Trophoblast cell (in vitro differentiated cells and primary cell): ENCODE results near the gene CACNA1C.

Source experiments
- DNase-seq, 2 donors: peaks; one replicate each; pipeline ENCODE4 v3.0.0-alpha.2; 2016
- H2AFZ ChIP-seq: 2 replicates; pipeline ENCODE4 v1.6.1; 2013; ENCODE audit warnings: low read length, moderate library complexity, mild to moderate bottlenecking; ENCODE audit not compliant: insufficient read depth, poor library complexity
- H2AK5ac ChIP-seq: 2 replicates; pipeline ENCODE4 v1.6.1; 2013; ENCODE audit warnings: mild to moderate bottlenecking, low read length
- H2BK120ac ChIP-seq: 2 replicates; pipeline ENCODE4 v1.6.1; 2013; ENCODE audit warnings: low read length, mild to moderate bottlenecking, moderate library complexity; ENCODE audit not compliant: insufficient read depth, poor library complexity
- H2BK12ac ChIP-seq: 2 replicates; pipeline ENCODE4 v1.6.1; 2013; ENCODE audit warnings: mild to moderate bottlenecking, low read length, moderate library complexity
- H2BK5ac ChIP-seq: 2 replicates; pipeline ENCODE4 v1.6.1; 2013; ENCODE audit warnings: low read length, low read depth, moderate library complexity, mild to moderate bottlenecking; ENCODE audit not compliant: poor library complexity
- H3K14ac ChIP-seq: 2 replicates; pipeline ENCODE4 v1.6.1; 2013; ENCODE audit warnings: mild to moderate bottlenecking, low read length
- H3K18ac ChIP-seq: 2 replicates; pipeline ENCODE4 v1.6.1; 2013; ENCODE audit warnings: mild to moderate bottlenecking, low read length
- H3K23ac ChIP-seq: 2 replicates; pipeline ENCODE4 v1.6.1; 2013; ENCODE audit warnings: low read length
- H3K27ac ChIP-seq: 2 replicates; pipeline ENCODE4 v1.5.1; 2013; ENCODE audit warnings: low read depth, mild to moderate bottlenecking, inconsistent platforms, low read length, moderate library complexity
- H3K27me3 ChIP-seq: 2 replicates; pipeline ENCODE4 v1.6.1; 2013; ENCODE audit warnings: inconsistent platforms, mild to moderate bottlenecking, low read length, moderate library complexity; ENCODE audit not compliant: insufficient read depth
- H3K36me3 ChIP-seq, 2 experiments: 1 replicate in 1 of 2; 2 replicates in 1 of 2; pipeline ENCODE4 v1.6.1; 2013; ENCODE audit warnings: low read length in 2 of 2, mild to moderate bottlenecking in 2 of 2, moderate library complexity in 1 of 2; ENCODE audit not compliant: insufficient read depth in 2 of 2, control insufficient read depth in 1 of 2
- H3K4ac ChIP-seq: 2 replicates; pipeline ENCODE4 v1.6.1; 2013; ENCODE audit warnings: low read depth, mild to moderate bottlenecking, low read length, moderate library complexity
- H3K4me1 ChIP-seq, 2 experiments: 1 replicate in 1 of 2; 2 replicates in 1 of 2; pipeline ENCODE4 v1.6.1; 2013; ENCODE audit warnings: low read length in 2 of 2, mild to moderate bottlenecking in 2 of 2, moderate library complexity in 1 of 2; ENCODE audit not compliant: insufficient read depth in 2 of 2, control insufficient read depth in 1 of 2
- H3K4me2 ChIP-seq: 2 replicates; pipeline ENCODE4 v1.6.1; 2013; ENCODE audit warnings: inconsistent platforms, mild to moderate bottlenecking, low read length, moderate library complexity
- H3K4me3 ChIP-seq: 2 replicates; pipeline ENCODE4 v1.5.1; 2013; ENCODE audit warnings: mild to moderate bottlenecking, low read depth, low read length, inconsistent platforms
- H3K79me1 ChIP-seq: one replicate; pipeline ENCODE4 v1.6.1; 2013; ENCODE audit warnings: low read length
- H3K79me2 ChIP-seq: 2 replicates; pipeline ENCODE4 v1.6.1; 2013; ENCODE audit warnings: low read length, mild to moderate bottlenecking; ENCODE audit not compliant: control insufficient read depth, insufficient read depth, poor library complexity
- H3K9ac ChIP-seq: 2 replicates; pipeline ENCODE4 v1.6.1; 2013; ENCODE audit warnings: mild to moderate bottlenecking, low read length
- H3K9me3 ChIP-seq: 2 replicates; pipeline ENCODE4 v1.6.1; 2013; ENCODE audit warnings: low read depth, mild to moderate bottlenecking, control low read depth, inconsistent platforms, low read length; ENCODE audit not compliant: insufficient read depth
- H4K12ac ChIP-seq: 2 replicates; pipeline ENCODE4 v1.6.1; 2013; ENCODE audit warnings: low read depth, mild to moderate bottlenecking, low read length, moderate library complexity
- H4K8ac ChIP-seq: 2 replicates; pipeline ENCODE4 v1.6.1; 2013; ENCODE audit warnings: low read depth, mild to moderate bottlenecking, low read length, moderate library complexity
- H4K91ac ChIP-seq: one replicate; pipeline ENCODE4 v1.6.1; 2013; ENCODE audit warnings: low read depth, mild to moderate bottlenecking, low read length, moderate library complexity
- WGBS: extraction: QIAGEN DNeasy Blood & Tissue Kit; methylation state at CpG from one replicate; pipeline ENCODE4 v1.1.7; 2013; ENCODE audit warnings: missing lambda C conversion rate; ENCODE audit not compliant: insufficient read length, insufficient coverage; ENCODE audit errors: extremely low coverage; 5-methylcytosine and 5-hydroxymethylcytosine counted together

Gene CACNA1C

GRCh38 chr12:2347844-2348481 is 295.2 kb downstream of the CACNA1C start:
- H4K12ac ChIP-seq = no peak overlapping the region
- H4K8ac ChIP-seq = no peak overlapping the region
- H2AFZ ChIP-seq = no peak overlapping the region
- H2BK120ac ChIP-seq = no peak overlapping the region
- peak overlapping the region; percentile 40 for H4K91ac ChIP-seq
- H3K79me2 ChIP-seq = peaks cover 2% of the 10 kb centered on the region
- no peak overlapping the region for H3K4ac ChIP-seq
- H3K79me1 ChIP-seq = peaks cover 6% of the 10 kb centered on the region
- H2AK5ac ChIP-seq = peak overlapping the region; percentile 24
- H3K9ac ChIP-seq = no peak overlapping the region
- no peak overlapping the region for H2BK5ac ChIP-seq
- H3K18ac ChIP-seq = peak overlapping the region; percentile 34
- H3K36me3 ChIP-seq = no peaks in the 10 kb centered on the region
- no peak overlapping the region for H3K4me2 ChIP-seq
- H3K4me1 ChIP-seq = peaks cover 22 to 26% of the 10 kb centered on the region in 2 experiments
- no peaks in the 10 kb centered on the region for H3K27me3 ChIP-seq
- H3K14ac ChIP-seq = peak overlapping the region; percentile 40
- H2BK12ac ChIP-seq = peak overlapping the region; percentile 34
- no peak overlapping the region for H3K27ac ChIP-seq
- no peak overlapping the region for H3K4me3 ChIP-seq
- no peaks in the 10 kb centered on the region for H3K9me3 ChIP-seq
- DNase-seq = no peak
- no CpG with 5 or more reads among the region's 19 CpGs for WGBS
- no peak overlapping the region for H3K23ac ChIP-seq

DNA sequence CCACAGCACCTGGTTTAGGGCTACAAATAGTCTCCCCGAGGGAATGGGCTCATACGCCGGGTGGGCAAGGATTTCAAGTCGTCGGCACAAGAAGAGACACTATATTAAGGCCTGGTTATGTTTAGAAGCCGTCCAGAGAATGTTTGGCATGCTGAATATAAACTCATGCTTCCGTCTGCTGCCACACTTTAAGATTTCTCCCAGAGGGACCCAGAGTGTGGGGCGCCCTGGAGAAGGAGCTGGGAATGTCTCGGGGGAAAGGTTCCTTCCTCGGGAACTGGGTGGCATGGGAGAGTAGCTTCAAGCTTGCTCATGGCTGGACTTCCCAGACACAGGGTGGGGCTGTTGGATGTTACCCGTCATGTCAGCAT is 295.7 kb downstream of the CACNA1C start:
- WGBS = no CpG with 5 or more reads among the region's 11 CpGs
- no peak overlapping the region for H2AK5ac ChIP-seq
- H3K9ac ChIP-seq = no peak overlapping the region
- H3K4me2 ChIP-seq = no peak overlapping the region
- no peak overlapping the region for H3K23ac ChIP-seq
- H3K27me3 ChIP-seq = no peaks in the 10 kb centered on the region
- H3K36me3 ChIP-seq = no peaks in the 10 kb centered on the region
- H3K4ac ChIP-seq = no peak overlapping the region
- no peaks in the 10 kb centered on the region for H3K9me3 ChIP-seq
- peaks cover 22 to 26% of the 10 kb centered on the region in 2 experiments for H3K4me1 ChIP-seq
- peaks cover 6% of the 10 kb centered on the region for H3K79me1 ChIP-seq
- H2BK120ac ChIP-seq = no peak overlapping the region
- no peak overlapping the region for H2AFZ ChIP-seq
- no peak overlapping the region for H3K18ac ChIP-seq
- peaks cover 2% of the 10 kb centered on the region for H3K79me2 ChIP-seq
- no peak overlapping the region for H3K27ac ChIP-seq
- no peak overlapping the region for H3K14ac ChIP-seq
- no peak overlapping the region for H2BK5ac ChIP-seq
- no peak overlapping the region for H4K91ac ChIP-seq
- no peak for DNase-seq
- H2BK12ac ChIP-seq = no peak overlapping the region
- no peak overlapping the region for H4K12ac ChIP-seq
- no peak overlapping the region for H4K8ac ChIP-seq
- no peak overlapping the region for H3K4me3 ChIP-seq

GRCh38 chr12:2351161-2351560 is 298.4 kb downstream of the CACNA1C start:
- Histone ChIP-seq H3K4ac (no peak overlapping the region), H3K79me2 (peaks cover 2% of the 10 kb centered on the region), H2AK5ac (no peak overlapping the region), H3K14ac (no peak overlapping the region), H3K27ac (no peak overlapping the region), H2AFZ (no peak overlapping the region), H3K4me3 (no peak overlapping the region), H3K79me1 (peaks cover 3% of the 10 kb centered on the region), H2BK5ac (no peak overlapping the region), H3K27me3 (no peaks in the 10 kb centered on the region), H4K8ac (no peak overlapping the region), H3K4me1 (peaks cover 19 to 25% of the 10 kb centered on the region in 2 experiments), H3K4me2 (no peak overlapping the region), H3K23ac (no peak overlapping the region), H2BK12ac (no peak overlapping the region), H3K9me3 (no peaks in the 10 kb centered on the region), H4K12ac (no peak overlapping the region), H3K9ac (no peak overlapping the region), H2BK120ac (no peak overlapping the region), H3K36me3 (no peaks in the 10 kb centered on the region), H3K18ac (no peak overlapping the region), H4K91ac (no peak overlapping the region)
- no peak for DNase-seq
- no CpG with 5 or more reads among the region's 8 CpGs for WGBS

DNA sequence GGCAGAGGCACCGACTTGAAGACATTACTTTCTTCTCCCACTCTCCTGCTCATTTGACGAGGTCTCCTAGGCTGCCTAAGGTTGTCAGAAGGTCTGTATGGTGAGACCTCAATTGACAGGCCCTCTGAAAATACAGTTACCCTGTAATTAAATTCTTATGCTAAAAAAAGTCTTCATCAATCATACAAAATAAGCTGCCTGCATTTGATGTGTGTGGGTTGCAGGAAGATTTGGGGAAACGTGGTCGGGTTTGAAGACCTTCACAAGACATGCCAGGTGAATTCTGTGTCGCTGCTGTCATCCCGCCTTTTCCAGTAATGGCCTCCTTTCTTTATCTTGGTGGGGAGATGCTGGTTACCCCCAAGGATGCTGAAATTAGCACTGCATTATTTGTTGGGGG is 299.4 kb downstream of the CACNA1C start:
- no peak overlapping the region for H3K4me2 ChIP-seq
- DNase-seq = no peak
- no peaks in the 10 kb centered on the region for H3K36me3 ChIP-seq
- H4K12ac ChIP-seq = no peak overlapping the region
- H3K4me3 ChIP-seq = no peak overlapping the region
- H3K4me1 ChIP-seq = peaks cover 13 to 16% of the 10 kb centered on the region in 2 experiments
- no peak overlapping the region for H3K4ac ChIP-seq
- peaks cover 3% of the 10 kb centered on the region for H3K79me1 ChIP-seq
- WGBS = no CpG with 5 or more reads among the region's 6 CpGs
- peaks cover 2% of the 10 kb centered on the region for H3K79me2 ChIP-seq
- no peak overlapping the region for H2AK5ac ChIP-seq
- H3K14ac ChIP-seq = no peak overlapping the region
- no peak overlapping the region for H3K9ac ChIP-seq
- no peak overlapping the region for H4K8ac ChIP-seq
- H3K27ac ChIP-seq = no peak overlapping the region
- no peak overlapping the region for H2BK5ac ChIP-seq
- no peak overlapping the region for H2AFZ ChIP-seq
- H2BK120ac ChIP-seq = no peak overlapping the region
- H2BK12ac ChIP-seq = no peak overlapping the region
- no peaks in the 10 kb centered on the region for H3K9me3 ChIP-seq
- no peak overlapping the region for H3K18ac ChIP-seq
- no peak overlapping the region for H3K23ac ChIP-seq
- no peaks in the 10 kb centered on the region for H3K27me3 ChIP-seq
- H4K91ac ChIP-seq = no peak overlapping the region
